Inflammatory macrophage treated with lipopolysaccharide for 1 hour (primary cell): ENCODE measurements around the gene EEF1AKMT2.
"Not testable (repeated sequence)": the region's sequence is repeated elsewhere in the genome, so short reads cannot be mapped to it uniquely, and the experiment has no call there.

ENCODE experiments used
- DNase-seq, 2 donors: peaks; one replicate each; pipeline ENCODE4 v3.0.0-alpha.2; 2020 to 2022

EEF1AKMT2 gene

DNA sequence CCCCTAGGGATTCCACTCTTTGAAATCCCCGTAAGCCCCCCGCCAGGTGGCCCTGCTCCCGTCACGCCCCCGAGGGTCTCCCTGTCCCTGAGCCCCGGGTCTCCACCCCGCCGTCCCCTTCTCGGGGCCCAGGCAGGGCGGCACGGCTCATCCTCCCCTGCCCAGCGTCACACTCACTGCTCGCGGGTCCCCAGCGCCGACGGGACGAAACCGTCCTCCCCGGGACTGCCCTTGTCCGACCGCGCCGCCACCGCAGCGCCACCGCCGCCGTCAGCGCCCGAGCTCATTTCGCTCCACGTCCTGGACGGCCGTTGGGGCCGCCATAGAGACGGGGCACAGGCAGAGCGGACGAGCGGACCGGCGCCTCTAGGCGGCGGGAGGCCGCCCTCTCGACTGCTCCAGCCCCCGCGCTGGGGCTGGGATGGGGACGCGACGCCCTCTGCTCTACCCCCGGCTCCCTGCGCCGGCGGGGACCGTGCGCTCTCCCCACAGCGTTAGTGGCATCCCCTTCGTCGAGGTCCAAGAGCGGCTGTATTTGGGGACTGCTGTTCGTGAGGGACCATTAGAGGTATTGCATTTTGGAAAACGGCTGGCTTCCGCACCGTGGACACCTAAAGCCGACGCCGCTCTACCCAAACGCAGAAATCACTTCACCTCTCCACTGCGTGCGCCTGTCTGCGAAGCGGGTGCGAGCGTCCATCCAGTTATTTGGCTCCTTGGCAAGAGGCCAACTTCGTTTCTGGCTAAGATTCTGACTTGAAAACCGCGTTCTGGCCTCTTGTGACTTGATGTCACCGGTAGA, at the start of gene EEF1AKMT2:
EEF1AKMT2 (minus strand) TSS at position 341 of the 802 bp plus-strand sequence; CDS start at position 287, 54 bp downstream.
- DNase-seq: peak; percentile 79 to 89

DNA sequence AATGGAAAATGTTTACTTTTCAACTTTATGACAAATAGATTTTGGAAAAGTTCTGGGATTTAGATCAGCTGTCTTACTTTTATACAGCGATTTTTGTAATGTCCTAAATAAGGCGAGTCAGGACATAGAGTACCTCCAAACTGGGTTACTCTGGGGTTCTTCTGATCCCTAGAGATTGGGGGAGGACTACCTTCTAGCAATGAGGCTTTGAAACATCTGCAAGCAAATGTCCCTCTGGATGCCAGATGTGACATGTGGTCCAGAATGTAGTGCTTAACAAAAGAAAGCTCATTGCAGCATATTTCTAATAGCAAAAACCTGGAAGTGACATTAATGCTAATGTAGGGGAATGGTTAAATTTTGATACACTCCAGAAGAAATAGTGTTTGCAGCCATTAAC, 46.0 kb upstream of the EEF1AKMT2 start:
- no peak for DNase-seq

DNA sequence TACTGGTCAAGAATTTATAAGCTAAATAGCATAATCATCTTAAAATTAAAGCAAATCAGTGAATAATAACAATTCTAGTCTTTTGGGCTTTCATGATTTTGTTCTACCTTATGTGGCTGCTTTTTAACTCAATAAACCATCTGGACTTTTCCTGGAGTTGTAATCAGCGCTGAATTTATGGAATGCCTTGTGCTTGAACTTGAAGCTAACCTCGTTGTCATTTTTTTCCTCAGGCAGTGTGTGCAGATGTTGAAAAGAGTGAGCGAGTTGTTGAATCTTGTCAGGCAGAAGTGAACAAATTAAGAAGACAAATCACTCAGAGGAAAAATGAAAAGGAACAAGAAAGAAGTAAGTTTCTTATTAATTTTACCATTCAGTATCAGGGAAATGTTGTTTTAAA, 39.4 kb upstream of the EEF1AKMT2 start:
- DNase-seq: no peak

DNA sequence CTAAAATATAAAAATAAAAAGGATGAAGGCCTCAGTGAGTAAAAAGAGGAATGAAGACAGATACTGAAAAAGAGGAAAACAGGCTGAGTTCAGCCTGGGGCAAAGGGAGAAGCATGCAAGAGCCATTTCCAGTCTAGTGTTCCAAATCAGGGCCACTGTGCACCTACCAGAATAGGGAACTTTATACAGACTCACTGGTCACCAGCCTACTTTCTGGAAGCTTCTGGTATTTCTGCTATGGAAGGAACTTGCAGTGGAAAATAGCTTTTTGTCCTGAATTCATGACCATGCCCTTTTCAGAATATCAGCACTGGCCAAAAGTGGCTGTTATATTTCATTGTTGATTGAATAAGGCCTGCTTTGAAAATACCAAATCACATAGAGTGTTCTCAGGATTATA, 38.8 kb upstream of the EEF1AKMT2 start:
- DNase-seq: peak in 1 of 2 donors; percentile 3

GRCh38 chr10:124829447-124830115, 37.9 kb upstream of the EEF1AKMT2 start:
- DNase-seq: no peak

DNA sequence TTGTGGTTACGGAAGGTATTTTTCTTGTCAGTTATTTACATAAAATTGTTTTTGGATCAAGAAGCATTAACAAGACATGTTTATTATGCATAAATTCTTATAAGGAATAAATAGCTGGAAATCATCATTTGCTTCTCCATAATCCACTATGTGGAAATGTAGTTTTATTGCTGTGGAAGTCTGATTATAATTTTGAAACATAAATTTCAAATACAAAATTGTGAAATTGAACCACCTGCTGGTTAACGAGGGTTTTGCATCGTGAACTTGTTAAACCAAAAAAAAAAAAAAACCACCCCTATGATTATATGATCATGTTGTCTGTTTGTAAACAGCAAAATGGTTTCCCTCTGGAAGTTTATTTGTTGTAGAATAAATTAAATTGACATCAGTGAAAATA, 35.8 kb upstream of the EEF1AKMT2 start:
- peak; percentile 19 to 60 for DNase-seq

- no peak for DNase-seq
Observed at GRCh38 chr10:124826262-124826661, 34.6 kb upstream of the EEF1AKMT2 start.

DNA sequence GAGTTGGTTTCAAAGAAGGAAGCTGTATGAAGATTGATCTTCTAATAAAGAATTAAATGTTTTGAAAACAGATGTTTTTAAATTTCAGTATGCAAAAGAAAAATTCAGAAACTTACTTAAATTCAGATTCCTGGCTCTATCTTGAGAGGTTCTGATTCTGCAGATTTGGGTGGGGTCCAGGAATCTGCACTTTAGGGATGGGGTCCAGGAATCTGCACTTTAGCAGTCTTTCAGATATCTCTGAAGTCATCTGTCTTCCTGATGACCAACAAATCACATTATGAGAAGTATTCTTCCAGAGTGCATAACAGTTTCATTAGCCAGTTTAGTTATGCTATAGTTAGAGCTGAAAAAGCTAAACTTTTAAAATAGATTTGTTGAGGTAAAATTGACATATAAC, 34.0 kb upstream of the EEF1AKMT2 start:
- DNase-seq: no peak

- DNase-seq: not testable (repeated sequence)
Observed at GRCh38 chr10:124824932-124825331, 33.2 kb upstream of the EEF1AKMT2 start.

- DNase-seq: no peak
Observed at GRCh38 chr10:124824507-124824906, 32.8 kb upstream of the EEF1AKMT2 start.

DNA sequence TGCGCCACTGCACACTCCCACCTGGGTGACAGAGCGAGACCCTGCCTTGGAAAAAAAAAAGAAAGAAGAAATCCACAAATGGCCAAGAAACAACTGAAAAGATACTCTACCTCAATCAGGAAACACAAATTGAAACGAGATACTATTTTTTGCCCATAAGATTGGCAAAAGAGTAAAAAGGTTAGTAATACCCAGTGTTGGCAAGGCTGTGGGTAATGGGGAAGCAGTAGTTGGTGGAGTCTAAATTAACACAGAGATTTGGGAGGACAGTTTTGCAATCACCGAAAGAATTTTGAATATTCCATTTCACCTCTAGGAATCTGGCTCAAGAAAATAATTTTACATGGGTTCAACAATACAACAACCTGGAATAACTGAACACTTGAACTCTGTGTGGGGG, 29.8 kb upstream of the EEF1AKMT2 start:
- no peak for DNase-seq

DNA sequence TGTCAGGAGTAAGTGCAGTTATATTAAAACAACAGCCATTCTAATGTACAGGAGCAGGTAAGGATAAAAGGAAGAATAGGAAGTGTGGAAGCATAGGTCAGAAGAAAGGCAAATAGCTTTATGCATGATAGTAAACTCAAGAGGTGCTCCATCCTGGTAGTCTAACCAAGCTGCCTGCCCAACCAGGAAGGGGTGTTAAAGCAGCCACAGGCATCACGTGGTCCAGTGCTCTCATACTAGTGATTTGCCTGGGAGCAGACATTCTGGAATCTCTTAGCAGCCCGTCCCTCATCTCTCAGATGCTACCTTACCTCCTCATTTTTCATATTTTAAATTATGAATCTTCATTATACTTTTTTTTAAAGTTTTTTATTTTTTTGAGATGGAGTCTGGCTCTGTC, 28.4 kb upstream of the EEF1AKMT2 start:
- DNase-seq: no peak

DNA sequence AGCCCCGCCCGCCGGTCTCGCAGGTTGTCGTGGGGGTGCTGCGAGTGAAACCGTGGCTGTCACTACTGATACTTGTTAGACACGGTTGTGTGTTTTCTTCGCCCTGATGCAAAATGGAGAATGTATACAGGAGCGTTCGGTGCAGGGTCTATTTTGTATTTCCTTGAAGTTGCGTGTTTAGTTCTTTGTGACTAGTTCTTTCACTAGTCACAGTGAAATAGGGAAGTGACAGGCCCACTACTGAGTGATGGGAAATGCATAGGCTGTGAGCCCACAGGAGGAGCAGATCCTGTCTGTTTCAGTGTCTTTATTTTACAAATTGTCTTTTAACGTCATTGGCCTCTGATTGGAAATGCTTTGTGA, 10.6 kb upstream of the EEF1AKMT2 start:
- DNase-seq: peak; percentile 66 to 70

- no peak for DNase-seq
Observed at GRCh38 chr10:124799211-124799610, 7.5 kb upstream of the EEF1AKMT2 start.

DNA sequence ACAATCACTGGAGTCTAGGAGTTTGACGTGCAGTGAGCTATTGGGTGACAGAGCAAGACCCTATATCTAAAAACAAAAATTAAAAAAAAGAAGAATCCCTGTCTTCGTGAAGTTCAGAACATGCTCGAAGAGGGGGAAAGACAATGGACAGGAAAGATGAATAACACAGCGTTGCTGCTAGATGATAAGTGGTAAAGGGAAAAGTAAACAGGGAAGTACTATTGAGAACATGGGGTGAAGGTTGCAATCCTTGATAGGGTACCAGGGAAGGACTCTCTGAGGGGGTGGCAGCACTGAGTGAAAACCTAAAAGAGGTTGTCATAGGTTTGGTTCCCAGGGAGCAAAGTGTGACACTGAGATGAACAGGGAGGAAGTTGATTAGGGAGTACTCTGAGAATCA, 7.1 kb upstream of the EEF1AKMT2 start:
- DNase-seq: no peak

DNA sequence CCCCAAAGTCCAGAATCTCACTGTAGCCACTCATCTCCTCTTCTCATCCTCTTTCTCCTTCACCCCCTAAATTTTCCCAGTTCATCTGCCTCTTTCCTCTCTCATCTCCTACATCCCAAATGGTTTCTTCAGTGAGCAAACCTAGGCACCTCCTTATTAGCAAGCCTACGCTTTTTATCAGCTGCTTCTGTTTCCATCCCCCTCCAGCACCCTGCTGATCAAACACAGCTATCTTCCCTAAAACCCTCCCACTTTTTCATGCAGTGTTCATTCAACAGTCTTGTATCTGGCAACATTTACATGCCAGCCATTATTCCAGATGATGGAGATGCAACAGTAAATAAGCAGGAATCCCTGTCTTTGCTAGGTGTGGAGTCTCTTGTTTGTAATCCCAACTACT, 6.7 kb upstream of the EEF1AKMT2 start:
- DNase-seq: no peak

GRCh38 chr10:124792998-124793352, 1.3 kb upstream of the EEF1AKMT2 start:
- no peak for DNase-seq

GRCh38 chr10:124782900-124783299, 8.8 kb downstream of the EEF1AKMT2 start:
- not testable (repeated sequence) for DNase-seq

- no peak for DNase-seq
Observed at GRCh38 chr10:124768791-124769190, 22.9 kb downstream of the EEF1AKMT2 start.

GRCh38 chr10:124765256-124765655, 26.4 kb downstream of the EEF1AKMT2 start:
- DNase-seq: peak; percentile 35 to 61

DNA sequence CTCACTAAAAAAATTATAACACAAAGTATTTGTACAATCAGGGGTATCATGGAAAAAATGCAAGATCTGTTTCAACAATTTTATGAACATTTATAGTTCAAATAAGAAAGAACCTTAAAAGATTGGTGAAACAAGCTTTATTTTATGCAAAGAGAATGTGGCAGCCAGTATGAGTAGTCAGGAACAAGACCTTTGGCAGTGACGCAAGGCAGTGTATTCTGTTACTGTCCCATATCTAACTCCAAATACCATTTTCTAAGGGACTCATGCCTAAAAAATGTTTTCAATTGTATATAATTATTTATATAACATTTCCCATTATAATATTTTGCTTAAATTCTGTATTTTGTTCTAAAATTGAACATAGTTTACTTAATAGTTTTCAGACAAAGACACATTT, 28.4 kb downstream of the EEF1AKMT2 start:
- no peak for DNase-seq

DNA sequence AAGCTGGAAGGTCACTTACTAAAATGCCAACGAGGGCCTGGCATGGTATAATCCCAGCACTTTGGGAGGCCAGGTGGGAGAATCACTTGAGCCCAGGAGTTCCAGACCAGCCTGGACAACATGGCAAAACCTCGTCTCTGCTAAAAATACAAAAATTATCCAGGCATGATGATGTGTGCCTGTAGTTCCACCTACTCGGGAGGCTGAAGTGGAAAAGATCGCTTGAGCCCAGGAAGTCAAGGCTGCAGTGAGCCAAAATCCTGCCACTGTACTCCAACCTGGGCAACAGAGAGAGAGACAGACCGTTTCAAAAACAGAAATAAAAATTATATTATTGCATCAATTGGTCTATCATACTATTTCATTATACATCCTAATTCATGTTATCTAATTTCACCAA, 29.4 kb downstream of the EEF1AKMT2 start:
- no peak for DNase-seq

DNA sequence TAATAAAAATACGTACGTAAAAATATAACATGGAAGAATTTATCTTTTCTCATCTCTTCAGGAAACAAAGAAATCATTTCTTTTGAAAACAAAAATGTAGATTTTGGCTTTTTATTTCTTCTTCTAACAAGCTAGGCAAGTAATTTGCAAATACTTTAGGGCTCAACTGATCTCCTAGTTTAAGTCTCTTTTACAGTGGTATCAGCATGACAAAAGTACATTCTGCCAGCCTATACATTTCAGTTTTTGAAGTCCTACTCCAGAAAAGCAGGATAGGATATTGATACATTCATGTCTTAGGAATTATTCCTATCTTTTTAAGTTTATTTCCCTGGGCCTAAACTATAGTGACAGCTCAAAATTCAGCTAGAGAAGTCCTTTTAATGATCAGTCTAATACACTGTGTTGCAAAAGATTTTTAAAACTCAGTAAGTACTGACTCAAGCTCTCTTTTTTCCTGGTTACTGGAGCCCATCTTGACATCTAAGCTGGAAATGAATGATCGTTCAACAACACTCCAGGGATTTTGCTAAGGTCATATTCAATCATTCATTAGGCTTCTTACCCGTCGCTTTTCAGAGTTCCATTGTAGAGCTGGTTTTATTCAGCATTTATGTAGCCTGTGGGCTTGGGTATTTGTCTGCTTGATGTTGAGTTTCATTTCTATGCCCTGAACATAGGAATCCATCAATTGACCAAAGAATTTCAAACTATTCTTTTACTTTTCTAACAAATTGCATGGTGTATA, 35.4 kb downstream of the EEF1AKMT2 start:
- no peak for DNase-seq

DNA sequence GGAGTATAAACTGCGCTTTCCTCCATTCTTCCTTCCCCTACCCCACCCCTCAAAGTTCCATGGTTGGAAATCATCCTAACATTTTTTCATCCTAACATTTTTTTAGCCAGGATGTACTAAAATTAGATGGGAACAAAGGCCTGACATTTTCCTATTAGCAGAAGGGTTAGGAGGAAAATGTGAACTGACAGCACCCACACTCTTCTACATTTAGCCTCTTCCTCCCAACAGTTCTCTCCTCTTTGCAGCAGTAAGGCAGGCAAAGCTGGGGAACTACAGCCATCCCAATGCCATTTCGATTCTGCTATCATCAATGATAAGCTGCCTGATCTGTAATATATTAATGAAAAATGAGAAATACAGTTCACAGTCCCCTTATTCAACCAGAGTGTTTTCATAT, 36.1 kb downstream of the EEF1AKMT2 start:
- no peak for DNase-seq
